Stimulated activated CD4-positive, alpha-beta T cell treated with anti-CD3 and anti-CD28 coated beads, Interleukin-12 subunit alpha, Interleukin-12 subunit beta, amount 100 ng/mL, for 4 hours (primary cell): ENCODE data around the gene CTAGE9.
"Not testable (repeated sequence)": the region's sequence is repeated elsewhere in the genome, so short reads cannot be mapped to it uniquely, and the experiment has no call there.

ENCODE experiments used
- DNase-seq: peaks from one replicate; pipeline ENCODE4 v3.0.0-alpha.2; 2020

Gene CTAGE9

DNA sequence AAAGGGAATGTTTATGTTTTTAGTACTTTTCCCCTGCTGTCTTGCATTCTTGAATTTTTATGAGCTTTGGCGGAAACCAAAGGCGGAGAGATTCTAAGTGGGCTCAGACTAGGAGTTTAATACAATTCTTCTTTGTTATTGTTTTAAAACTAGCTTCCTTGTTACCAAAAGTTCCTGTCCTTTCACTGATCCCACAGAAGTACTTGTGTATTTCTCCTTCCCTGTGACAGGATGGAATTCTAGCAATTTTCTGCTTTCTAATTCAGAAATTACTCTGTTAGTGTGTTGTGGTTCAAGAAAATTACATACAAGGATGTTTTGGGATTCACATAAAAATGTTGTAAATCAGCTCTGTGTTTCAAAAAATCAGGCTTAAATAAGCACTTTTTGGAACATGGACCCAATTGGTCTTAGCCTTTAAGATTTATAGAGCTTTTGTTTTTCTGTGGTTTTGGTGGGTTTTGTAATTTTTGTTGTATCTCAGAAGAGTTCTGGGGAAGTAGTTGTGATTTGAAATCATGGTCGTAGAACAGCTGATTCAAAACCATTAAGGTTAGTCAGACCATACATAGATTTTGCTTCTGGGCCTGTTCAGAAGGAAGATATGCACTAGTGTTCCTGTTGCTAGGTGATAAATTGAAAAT lies 17.6 kb upstream of the CTAGE9 start:
- no peak for DNase-seq

DNA sequence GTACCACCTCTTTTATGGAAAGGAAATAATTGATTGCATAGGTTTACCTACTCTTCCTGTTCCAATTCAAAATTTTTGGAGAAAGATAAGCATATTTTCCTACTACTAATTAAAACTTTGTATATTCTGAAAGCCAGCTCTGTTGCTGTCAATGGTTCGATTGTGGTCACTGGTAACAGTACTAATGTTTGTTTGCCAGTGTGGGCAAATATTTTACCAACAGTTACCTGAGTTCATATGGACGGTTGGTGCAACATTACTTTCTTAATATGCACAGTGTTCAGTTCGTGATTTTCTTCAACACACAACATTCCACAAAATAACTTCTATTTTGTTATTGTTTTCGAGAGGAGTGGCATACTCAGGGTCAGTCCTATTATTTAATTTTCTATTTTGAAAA lies 17.1 kb upstream of the CTAGE9 start:
- DNase-seq, result no peak

GRCh38 chr6:131727467-131727866 lies 16.6 kb upstream of the CTAGE9 start:
- no peak for DNase-seq

- no peak for DNase-seq
These were observed 13.3 kb upstream of the CTAGE9 start for GRCh38 chr6:131724114-131724513.

GRCh38 chr6:131721161-131721560 lies 10.3 kb upstream of the CTAGE9 start:
- DNase-seq, result no peak

DNA sequence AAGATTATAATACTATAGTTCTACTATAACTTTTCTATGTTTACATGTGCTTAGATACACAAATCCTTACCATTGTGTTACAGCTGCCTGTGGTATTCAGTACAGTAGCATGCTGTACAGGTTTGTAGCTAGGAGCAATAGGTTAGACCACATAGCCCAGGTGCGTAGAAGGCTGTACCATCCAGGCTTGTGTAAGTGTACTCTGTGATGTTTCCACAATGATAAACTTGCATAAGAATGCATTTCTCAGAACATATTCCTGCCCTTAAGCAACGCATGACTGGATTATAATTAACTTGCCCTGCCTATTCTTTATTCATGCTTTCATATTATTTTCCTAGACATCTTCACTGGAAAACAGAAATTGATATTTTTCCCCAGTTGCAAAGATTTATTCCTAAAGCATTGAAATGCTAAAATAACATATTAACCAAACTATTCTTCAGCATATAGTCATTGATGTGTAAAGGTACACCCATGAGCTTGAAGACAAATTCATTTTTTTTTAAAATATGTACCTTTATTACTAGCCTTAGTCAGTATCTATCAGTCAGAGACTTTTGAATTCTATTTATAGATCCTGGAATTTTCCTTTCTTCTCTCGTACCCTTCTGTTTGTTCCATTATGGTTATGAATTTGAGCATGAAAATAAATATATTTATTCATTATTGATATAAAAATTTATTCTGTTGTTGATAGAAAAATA lies 7.2 kb upstream of the CTAGE9 start:
- no peak for DNase-seq

- not testable (repeated sequence) for DNase-seq
These were observed 4.8 kb upstream of the CTAGE9 start for GRCh38 chr6:131715567-131715966.

GRCh38 chr6:131703905-131704304 lies 6.9 kb downstream of the CTAGE9 start:
- DNase-seq, result not testable (repeated sequence)

- not testable (repeated sequence) for DNase-seq
These were observed 10.0 kb downstream of the CTAGE9 start for GRCh38 chr6:131700851-131701250.

GRCh38 chr6:131696956-131697355 lies 13.9 kb downstream of the CTAGE9 start:
- no peak for DNase-seq

DNA sequence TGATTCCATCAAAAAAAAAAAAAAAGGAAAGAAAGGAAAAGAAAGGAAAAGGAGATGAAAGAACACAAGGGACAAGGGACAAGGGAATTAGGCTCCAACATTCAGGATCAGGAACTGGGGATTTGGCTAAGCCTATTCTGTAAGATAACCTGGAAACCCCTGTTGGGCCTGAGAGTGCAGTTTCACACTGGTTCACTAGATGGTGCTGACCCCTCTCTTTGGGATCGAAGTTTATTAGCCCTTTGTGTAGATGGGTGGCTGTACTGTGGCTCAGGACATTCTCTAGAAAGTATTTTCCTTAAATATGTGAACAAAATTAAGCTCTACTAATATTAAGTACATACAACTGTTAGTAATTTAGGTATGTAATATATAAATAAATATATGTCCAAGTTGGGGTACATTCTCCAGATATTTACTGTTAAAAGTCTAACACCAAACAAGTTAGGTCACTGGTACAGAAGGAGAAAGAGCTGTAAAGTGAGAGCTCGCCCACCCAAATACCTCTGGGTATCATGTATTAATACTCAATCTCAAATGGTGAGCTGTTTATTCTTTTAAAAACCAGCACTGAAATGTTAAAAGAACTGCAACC lies 15.9 kb downstream of the CTAGE9 start:
- DNase-seq, result peak; percentile 8

- no peak for DNase-seq
These were observed 17.4 kb downstream of the CTAGE9 start for GRCh38 chr6:131693384-131693783.

DNA sequence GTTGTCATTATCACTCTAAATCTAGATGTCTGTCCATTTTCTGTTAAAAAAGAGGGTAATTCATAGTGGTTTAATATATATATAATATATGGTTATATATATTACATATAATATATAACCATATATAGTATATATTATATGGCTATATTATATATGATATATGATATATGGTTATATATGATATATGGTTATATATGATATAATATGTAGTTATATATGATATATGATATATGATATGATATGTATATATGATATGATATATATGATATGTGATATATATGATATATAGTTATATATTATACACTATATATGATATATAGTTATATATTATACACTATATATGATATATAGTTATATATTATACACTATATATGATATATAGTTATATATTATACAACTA lies 18.2 kb downstream of the CTAGE9 start:
- DNase-seq, result no peak

- DNase-seq, result no peak
These were observed 18.8 kb downstream of the CTAGE9 start for GRCh38 chr6:131692031-131692430.

GRCh38 chr6:131688286-131688685 lies 22.5 kb downstream of the CTAGE9 start:
- DNase-seq, result no peak

GRCh38 chr6:131687022-131687421 lies 23.8 kb downstream of the CTAGE9 start:
- DNase-seq, result no peak

DNA sequence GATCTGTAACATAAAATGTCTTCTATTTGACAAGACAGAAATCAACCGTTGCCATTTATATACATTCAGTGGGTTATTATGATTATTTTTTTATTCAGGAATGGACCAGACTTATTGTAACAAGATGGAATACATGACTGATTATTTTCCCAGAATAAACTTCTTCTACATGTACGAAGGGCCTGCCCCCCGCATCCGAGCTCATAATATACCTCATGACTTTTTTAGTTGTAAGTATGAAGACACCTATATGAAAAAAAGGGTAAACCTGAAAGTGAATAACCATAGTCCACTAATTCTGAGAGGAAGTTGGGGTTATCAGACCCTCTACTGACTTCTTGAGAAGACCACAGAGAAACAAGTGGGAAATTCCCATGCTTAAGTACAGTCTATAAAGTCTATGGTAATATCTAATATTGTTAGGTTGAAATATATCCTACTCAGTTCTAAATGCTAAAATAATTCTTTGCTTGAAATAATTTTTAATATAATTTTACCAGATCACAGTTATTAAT lies 25.5 kb downstream of the CTAGE9 start:
- DNase-seq, result no peak

DNA sequence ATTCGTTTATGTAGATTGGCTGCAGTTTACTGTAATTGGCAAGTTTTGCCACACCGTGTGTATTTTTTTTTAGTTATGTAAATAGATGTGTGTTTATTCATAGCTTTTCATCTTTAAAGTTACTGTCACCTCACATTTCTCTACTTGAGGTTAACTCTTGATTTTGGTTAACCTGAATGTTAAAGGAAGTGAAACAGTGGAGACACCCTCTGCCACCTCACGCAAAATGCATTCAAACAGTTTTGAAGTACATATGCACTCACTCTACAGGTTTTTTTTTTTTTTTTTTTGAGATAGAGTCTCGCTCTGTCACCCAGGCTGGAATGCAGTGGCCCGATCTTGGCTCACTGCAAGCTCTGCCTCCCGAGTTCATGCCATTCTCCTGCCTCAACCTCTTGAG lies 27.3 kb downstream of the CTAGE9 start:
- no peak for DNase-seq

DNA sequence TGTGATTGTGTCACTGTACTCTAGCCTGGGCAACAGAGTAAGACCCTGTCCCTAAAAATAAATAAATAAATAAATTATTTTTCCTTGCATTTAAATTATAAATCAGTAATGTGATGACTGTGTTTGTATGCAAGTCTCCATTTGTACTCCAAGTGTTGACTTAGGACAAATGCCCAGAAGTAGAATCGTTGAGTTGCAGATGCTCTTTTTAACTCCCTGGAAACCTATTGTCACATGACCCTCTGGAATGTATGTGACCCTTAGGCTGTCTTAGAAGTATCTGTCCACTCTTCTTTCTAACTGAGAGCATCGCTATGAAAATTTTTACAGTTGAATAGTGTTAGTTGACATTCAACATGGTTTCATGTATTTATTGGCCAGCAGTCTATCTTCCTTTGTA lies 28.4 kb downstream of the CTAGE9 start:
- no peak for DNase-seq

DNA sequence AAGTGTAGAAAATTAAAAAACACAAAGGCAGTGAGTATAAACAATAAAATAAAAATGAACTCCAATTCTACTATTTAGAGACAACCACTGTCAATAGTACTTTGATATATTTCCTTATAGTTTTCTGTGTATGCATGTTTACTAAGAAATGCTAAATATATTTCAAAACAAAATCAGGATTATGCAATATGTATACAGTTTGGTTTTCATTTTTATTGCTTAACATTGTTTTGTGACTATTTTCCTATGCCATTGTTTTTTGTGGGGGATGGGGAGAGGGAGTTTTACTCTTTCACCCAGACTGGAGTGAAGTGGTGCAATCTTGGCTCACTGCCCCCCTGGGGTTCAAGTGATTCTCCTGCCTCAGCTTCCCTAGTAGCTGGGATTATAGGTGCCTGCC lies 29.2 kb downstream of the CTAGE9 start:
- DNase-seq, result no peak

DNA sequence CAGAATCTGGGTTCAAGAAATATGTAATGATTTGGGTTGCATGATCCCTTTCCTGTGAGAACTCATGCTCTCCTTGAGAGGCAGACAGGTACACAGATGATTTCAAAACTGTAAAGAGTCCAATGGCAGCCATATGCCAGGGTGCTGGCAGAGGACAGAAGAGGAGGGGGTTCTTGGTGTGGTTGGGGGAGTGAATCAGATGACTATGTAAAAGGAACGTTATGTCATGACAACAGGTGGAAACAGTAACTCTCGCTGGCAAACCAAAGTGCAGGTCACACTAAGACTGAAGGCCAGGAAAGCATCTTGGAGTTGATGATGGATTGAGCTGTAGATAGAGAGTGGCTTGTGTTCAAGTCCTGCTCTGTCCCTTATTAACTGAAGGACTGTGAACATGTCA lies 29.9 kb downstream of the CTAGE9 start:
- no peak for DNase-seq

DNA sequence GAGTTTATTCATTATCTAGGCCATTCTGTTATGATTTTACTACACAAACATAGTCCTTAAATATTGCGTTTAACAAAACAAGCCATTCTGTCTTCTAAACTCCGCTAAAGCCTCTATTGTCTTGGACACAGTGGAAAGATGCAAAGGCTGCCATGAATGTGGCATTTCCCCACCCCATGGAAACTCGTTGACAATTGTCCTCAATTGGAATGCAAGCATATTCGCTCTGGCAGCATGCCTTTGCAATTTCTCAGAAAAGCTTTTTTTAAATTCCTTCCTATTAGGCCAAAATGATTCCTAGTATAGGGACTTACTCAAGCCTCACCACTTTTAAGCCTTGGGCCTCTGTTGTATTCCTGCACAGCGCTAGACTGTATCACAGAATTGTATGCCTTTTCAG lies 32.4 kb downstream of the CTAGE9 start:
- DNase-seq, result no peak

- DNase-seq, result no peak
These were observed 37.6 kb downstream of the CTAGE9 start for GRCh38 chr6:131673184-131673583.

GRCh38 chr6:131669891-131670290 lies 40.9 kb downstream of the CTAGE9 start:
- DNase-seq, result no peak
